Gastrocnemius medialis (tissue), 4 donors: ENCODE measurements around the gene MSI2.

Experiments
- CTCF ChIP-seq, 5 experiments: fragments of 450-650 bp in 3 of 5; fragments of 200-600 bp in 2 of 5; sonication (generic) in 2 of 5; IDR thresholded peaks in 4 of 5; conservative IDR thresholded peaks in 1 of 5; 1 replicate in 4 of 5; 2 replicates in 1 of 5; pipeline ENCODE4 v1.5.1; 2016 to 2019; ENCODE audit warnings: antibody characterized with exemption in 5 of 5, mild to moderate bottlenecking in 3 of 5, moderate library complexity in 3 of 5
- POLR2A ChIP-seq, 2 donors: fragments of 450-650 bp; IDR thresholded peaks; one replicate each; pipeline ENCODE4 v1.6.1; 2017; ENCODE audit warnings: antibody characterized with exemption in 2 of 2, mild to moderate bottlenecking in 2 of 2, moderate library complexity in 2 of 2

- TF ChIP-seq CTCF (IDR thresholded peaks at IDR 0.05 in 4 of 5, conservative IDR thresholded peaks at IDR 0.05 in 1 of 5): no peak
- no peak for TF ChIP-seq POLR2A (IDR thresholded peaks at IDR 0.05)
These were observed 353.0 kb downstream of the MSI2 start for GRCh38 chr17:57609125-57609877.
